Suprapubic skin (tissue), 4 donors: ENCODE results near the gene TMEM203. TPM values are rescaled to one million over a fixed set of nuclear protein-coding genes. Genes with fewer than 3 reads are reported as not detected.
A peak's percentile ranks its signal among the peaks of the same experiment; 100 is the strongest.

ENCODE experiments used
- DNase-seq, 2 donors: peaks; one replicate each; pipeline ENCODE4 v3.0.0-alpha.2; 2019; ENCODE audit warnings: low spot score in 2 of 2
- H3K27ac ChIP-seq: fragments of 200-600 bp; sonication (generic); one replicate; pipeline ENCODE4 v1.5.1; 2019
- H3K27me3 ChIP-seq: fragments of 200-600 bp; sonication (generic); one replicate; pipeline ENCODE4 v1.5.1; 2019
- H3K36me3 ChIP-seq: fragments of 200-600 bp; sonication (generic); one replicate; pipeline ENCODE4 v1.5.1; 2019
- H3K4me1 ChIP-seq: fragments of 200-600 bp; sonication (generic); one replicate; pipeline ENCODE4 v1.5.1; 2019
- H3K4me3 ChIP-seq: fragments of 200-600 bp; sonication (generic); one replicate; pipeline ENCODE4 v1.5.1; 2019; ENCODE audit warnings: mild to moderate bottlenecking
- H3K9me3 ChIP-seq: fragments of 200-600 bp; sonication (generic); one replicate; pipeline ENCODE4 v1.5.1; 2019
- EP300 ChIP-seq: sonication (generic); formaldehyde crosslinking; IDR thresholded peaks from one replicate; pipeline ENCODE4 v1.6.1; 2017; ENCODE audit warnings: antibody characterized with exemption
- POLR2A ChIP-seq, 2 donors: fragments of 450-650 bp; IDR thresholded peaks; one replicate each; pipeline ENCODE4 v1.6.1; 2017; ENCODE audit warnings: antibody characterized with exemption in 2 of 2, mild to moderate bottlenecking in 2 of 2, moderate library complexity in 2 of 2
- POLR2AphosphoS5 ChIP-seq, 3 donors: sonication (generic); formaldehyde crosslinking; IDR thresholded peaks; one replicate each; pipeline ENCODE4 v1.6.1; 2017; ENCODE audit warnings: antibody characterized with exemption in 3 of 3
- WGBS: methylation state at CpG from one replicate; pipeline ENCODE4 v1.1.5; 2018; 5-methylcytosine and 5-hydroxymethylcytosine counted together
- total RNA-seq, 4 donors: library from RNA; depleted of rRNA; stranded (reverse); fragments of >200 nt; gene quantifications; one replicate each; pipeline ENCODE4 v1.1.0, GENCODE V29; 2016
- TF ChIP-seq, protein P1 (sequence below), 2 donors: fragments of 200-600 bp in 1 of 2; fragments of 450-650 bp in 1 of 2; sonication (generic) in 1 of 2; IDR thresholded peaks; one replicate each; pipeline ENCODE4 v1.5.1; 2016 to 2019; ENCODE audit warnings: antibody characterized with exemption in 2 of 2, mild to moderate bottlenecking in 1 of 2, moderate library complexity in 1 of 2

Gene TMEM203, protein sequence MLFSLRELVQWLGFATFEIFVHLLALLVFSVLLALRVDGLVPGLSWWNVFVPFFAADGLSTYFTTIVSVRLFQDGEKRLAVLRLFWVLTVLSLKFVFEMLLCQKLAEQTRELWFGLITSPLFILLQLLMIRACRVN
- 10 to 100 TPM; 25.0 to 52.4 (median 40.8) TPM for total RNA-seq

- DNase-seq = peak; percentile 96
- H3K36me3 ChIP-seq = peaks cover 8% of the 10 kb centered on the region
- peak within 1 kb of the TSS; percentile 73 for H3K4me3 ChIP-seq
- 0% methylated on average over 22 of the region's 98 CpGs for WGBS
- H3K4me1 ChIP-seq = peaks cover 53% of the 10 kb centered on the region
- no peaks in the 10 kb centered on the region for H3K27me3 ChIP-seq
- peak within 1 kb of the TSS; percentile 86 for H3K27ac ChIP-seq
- TF ChIP-seq EP300 (no peak), POLR2AphosphoS5 (IDR thresholded peaks at IDR 0.05) (peak in 2 of 3 donors; percentile 89 to 95), POLR2A (IDR thresholded peaks at IDR 0.05) (peak in 1 of 2 donors; percentile 34)
- TF ChIP-seq, protein P1, sequence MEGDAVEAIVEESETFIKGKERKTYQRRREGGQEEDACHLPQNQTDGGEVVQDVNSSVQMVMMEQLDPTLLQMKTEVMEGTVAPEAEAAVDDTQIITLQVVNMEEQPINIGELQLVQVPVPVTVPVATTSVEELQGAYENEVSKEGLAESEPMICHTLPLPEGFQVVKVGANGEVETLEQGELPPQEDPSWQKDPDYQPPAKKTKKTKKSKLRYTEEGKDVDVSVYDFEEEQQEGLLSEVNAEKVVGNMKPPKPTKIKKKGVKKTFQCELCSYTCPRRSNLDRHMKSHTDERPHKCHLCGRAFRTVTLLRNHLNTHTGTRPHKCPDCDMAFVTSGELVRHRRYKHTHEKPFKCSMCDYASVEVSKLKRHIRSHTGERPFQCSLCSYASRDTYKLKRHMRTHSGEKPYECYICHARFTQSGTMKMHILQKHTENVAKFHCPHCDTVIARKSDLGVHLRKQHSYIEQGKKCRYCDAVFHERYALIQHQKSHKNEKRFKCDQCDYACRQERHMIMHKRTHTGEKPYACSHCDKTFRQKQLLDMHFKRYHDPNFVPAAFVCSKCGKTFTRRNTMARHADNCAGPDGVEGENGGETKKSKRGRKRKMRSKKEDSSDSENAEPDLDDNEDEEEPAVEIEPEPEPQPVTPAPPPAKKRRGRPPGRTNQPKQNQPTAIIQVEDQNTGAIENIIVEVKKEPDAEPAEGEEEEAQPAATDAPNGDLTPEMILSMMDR (IDR thresholded peaks at IDR 0.05) = no peak
- no peaks in the 10 kb centered on the region for H3K9me3 ChIP-seq
Observed at GRCh38 chr9:137205126-137206069, at the start of gene TMEM203, which contains the start of gene NDOR1. Gene TMEM203 (minus strand): TSS chr9:137205648. CDS start chr9:137205414, 234 bp downstream. Gene NDOR1 (plus strand): TSS chr9:137205700. CDS start chr9:137205778, 78 bp downstream.

- no peaks in the 10 kb centered on the region for H3K9me3 ChIP-seq
- TF ChIP-seq, protein P1 (IDR thresholded peaks at IDR 0.05) = no peak
- TF ChIP-seq POLR2AphosphoS5 (IDR thresholded peaks at IDR 0.05) = peak in 1 of 3 donors; percentile 24
- TF ChIP-seq EP300 = no peak
- peak in 1 of 2 donors; percentile 19 for TF ChIP-seq POLR2A (IDR thresholded peaks at IDR 0.05)
- 6% methylated on average over 15 of the region's 105 CpGs for WGBS
- H3K4me3 ChIP-seq = peak within 1 kb of the TSS; percentile 93
- no peaks in the 10 kb centered on the region for H3K27me3 ChIP-seq
- DNase-seq = peak; percentile 94 to 95
- peaks cover 29% of the 10 kb centered on the region for H3K4me1 ChIP-seq
- H3K36me3 ChIP-seq = peaks cover 19% of the 10 kb centered on the region
- H3K27ac ChIP-seq = peak within 1 kb of the TSS; percentile 77
Observed at GRCh38 chr9:137254624-137255447, 49.4 kb upstream of the TMEM203 start, which contains the start of gene NELFB. Gene NELFB (plus strand): TSS chr9:137255327.

DNA sequence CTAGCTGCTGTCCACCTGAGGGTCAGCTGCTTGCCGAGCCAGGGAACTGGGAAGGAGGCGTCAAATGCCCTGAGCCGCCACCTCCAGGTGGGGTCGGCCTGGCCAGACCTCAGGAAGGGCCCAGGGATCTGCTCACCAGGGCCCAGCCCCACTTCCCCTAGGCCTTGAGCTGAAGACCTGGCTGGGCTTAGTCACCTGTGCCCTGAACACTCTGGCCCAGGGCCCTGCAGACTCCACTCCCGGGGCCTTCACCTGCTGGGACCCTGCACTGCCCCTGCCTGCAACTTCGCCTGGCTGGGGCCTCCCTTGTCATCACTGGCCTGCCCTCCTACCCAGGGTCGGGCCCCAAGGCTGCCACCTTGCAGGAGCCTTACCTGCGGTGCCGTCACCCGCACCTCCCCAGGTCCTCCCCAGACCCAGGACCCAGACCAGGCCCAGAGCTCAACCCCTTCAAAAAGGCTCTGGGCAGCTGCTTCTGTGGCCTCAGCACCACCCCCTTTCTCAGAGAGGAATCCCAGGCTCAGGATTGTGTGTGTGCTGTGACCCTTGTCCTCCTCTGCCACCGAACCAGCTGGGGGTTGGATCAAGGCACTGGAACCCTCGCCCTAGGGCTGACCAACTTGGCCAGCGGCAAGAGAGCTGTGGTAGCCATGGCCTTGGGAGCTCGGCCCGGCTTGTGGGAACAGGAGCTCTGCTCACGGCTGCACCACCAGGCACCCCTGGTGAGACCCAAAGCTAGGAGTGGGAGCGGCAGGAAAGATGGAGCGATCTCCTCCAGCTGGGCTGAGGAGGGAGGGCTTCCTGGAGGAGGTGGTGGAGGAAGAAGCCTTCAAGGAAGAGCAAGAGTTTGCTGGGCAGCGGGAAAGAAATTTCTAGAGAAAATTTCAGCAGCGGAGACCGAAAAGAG, 48.5 kb upstream of the TMEM203 start:
- Histone ChIP-seq H3K36me3 (peaks cover 14% of the 10 kb centered on the region), H3K27me3 (no peaks in the 10 kb centered on the region), H3K4me1 (peaks cover 29% of the 10 kb centered on the region), H3K27ac (no peak overlapping the region), H3K9me3 (no peaks in the 10 kb centered on the region), H3K4me3 (peak overlapping the region; percentile 93)
- WGBS = 55% methylated on average over 16 of the region's 21 CpGs
- no peak for TF ChIP-seq POLR2A (IDR thresholded peaks at IDR 0.05)
- no peak for TF ChIP-seq POLR2AphosphoS5 (IDR thresholded peaks at IDR 0.05)
- no peak for TF ChIP-seq EP300
- TF ChIP-seq, protein P1 (IDR thresholded peaks at IDR 0.05) = no peak
- DNase-seq = no peak

GRCh38 chr9:137252555-137253506, 47.4 kb upstream of the TMEM203 start:
- peaks cover 10% of the 10 kb centered on the region for H3K36me3 ChIP-seq
- TF ChIP-seq, protein P1 (IDR thresholded peaks at IDR 0.05) = no peak
- no peak for TF ChIP-seq POLR2AphosphoS5 (IDR thresholded peaks at IDR 0.05)
- no peak for TF ChIP-seq POLR2A (IDR thresholded peaks at IDR 0.05)
- no peak for TF ChIP-seq EP300
- H3K4me1 ChIP-seq = peaks cover 29% of the 10 kb centered on the region
- no peak for DNase-seq
- H3K27ac ChIP-seq = no peak overlapping the region
- no peaks in the 10 kb centered on the region for H3K27me3 ChIP-seq
- WGBS = 90% methylated on average over 25 of the region's 35 CpGs
- no peaks in the 10 kb centered on the region for H3K9me3 ChIP-seq
- H3K4me3 ChIP-seq = no peak overlapping the region
